OCI-LY1 (cell line): ENCODE results near the gene ARHGAP24.

Source experiments
- H2AFZ ChIP-seq: fragments of 200-600 bp; sonication (generic), shearing (Covaris generic); 2 replicates; pipeline ENCODE4 v1.6.0; 2014; ENCODE audit warnings: antibody characterized with exemption, mild to moderate bottlenecking, low read length
- H3F3A ChIP-seq: fragments of 200-600 bp; sonication (generic), shearing (Covaris generic); 2 replicates; pipeline ENCODE4 v1.6.0; 2014; ENCODE audit warnings: mild to moderate bottlenecking, antibody characterized with exemption, low read length, moderate library complexity; ENCODE audit not compliant: insufficient read depth
- H3K27ac ChIP-seq: fragments of 200-600 bp; sonication (generic); 2 replicates; pipeline ENCODE4 v1.5.1; 2014; ENCODE audit warnings: low read length, mixed run types, mild to moderate bottlenecking, low read depth; ENCODE audit not compliant: poor library complexity, severe bottlenecking
- H3K27me3 ChIP-seq: fragments of 200-600 bp; sonication (generic); 2 replicates; pipeline ENCODE4 v1.6.0; 2014; ENCODE audit warnings: antibody characterized with exemption, mild to moderate bottlenecking, low read length, moderate library complexity; ENCODE audit not compliant: insufficient read depth
- H3K36me3 ChIP-seq: fragments of 200-600 bp; sonication (generic); 2 replicates; pipeline ENCODE4 v1.6.1; 2014; ENCODE audit warnings: mild to moderate bottlenecking, antibody characterized with exemption, low read length, moderate library complexity, mixed read lengths; ENCODE audit not compliant: insufficient read depth
- H3K4me1 ChIP-seq: fragments of 200-600 bp; sonication (generic); 2 replicates; pipeline ENCODE4 v1.5.1; 2014; ENCODE audit warnings: mild to moderate bottlenecking, low read length, moderate library complexity; ENCODE audit not compliant: insufficient read depth, severe bottlenecking
- H3K4me2 ChIP-seq: fragments of 200-600 bp; sonication (generic), shearing (Covaris generic); 2 replicates; pipeline ENCODE4 v1.6.1; 2014; ENCODE audit warnings: low read length
- H3K4me3 ChIP-seq: fragments of 200-600 bp; sonication (generic); 2 replicates; pipeline ENCODE4 v1.5.1; 2014; ENCODE audit warnings: low read length, low read depth, mild to moderate bottlenecking, mixed read lengths; ENCODE audit not compliant: poor library complexity, severe bottlenecking
- H3K79me2 ChIP-seq: fragments of 200-600 bp; shearing (Covaris generic); 2 replicates; pipeline ENCODE4 v1.6.1; 2016; ENCODE audit warnings: mixed run types, low read length, mixed read lengths; ENCODE audit not compliant: insufficient read depth
- H3K9ac ChIP-seq: fragments of 200-600 bp; sonication (generic), shearing (Covaris generic); 2 replicates; pipeline ENCODE4 v1.6.1; 2014; ENCODE audit warnings: mild to moderate bottlenecking, low read length, mixed read lengths
- H3K9me2 ChIP-seq: fragments of 200-600 bp; sonication (generic), shearing (Covaris generic); 2 replicates; pipeline ENCODE4 v1.6.1; 2014; ENCODE audit warnings: low read depth, mild to moderate bottlenecking, low read length, mixed read lengths
- H3K9me3 ChIP-seq: fragments of 200-600 bp; shearing (Covaris generic); 2 replicates; pipeline ENCODE4 v1.6.1; 2014; ENCODE audit warnings: low read length, mixed read lengths
- H4K20me1 ChIP-seq: fragments of 200-600 bp; sonication (generic), shearing (Covaris generic); 2 replicates; pipeline ENCODE4 v1.6.0; 2016; ENCODE audit warnings: mild to moderate bottlenecking, low read length; ENCODE audit not compliant: insufficient read depth
- CTCF ChIP-seq: fragments of 200-600 bp; sonication (generic), shearing (Covaris generic); IDR thresholded peaks from 2 replicates; pipeline ENCODE4 v1.5.1; 2017; ENCODE audit warnings: mild to moderate bottlenecking, antibody characterized with exemption, low read length, moderate library complexity, mixed read lengths
- EZH2 ChIP-seq: fragments of 200-600 bp; sonication (generic), shearing (Covaris generic); IDR thresholded peaks from 2 replicates; pipeline ENCODE4 v1.8.0; 2017; ENCODE audit warnings: borderline replicate concordance, mixed run types, mild to moderate bottlenecking, antibody characterized with exemption, low read length, moderate library complexity, mixed read lengths

The ARHGAP24 gene

GRCh38 chr4:85748654-85749053 is 273.7 kb downstream of the ARHGAP24 start:
- Histone ChIP-seq H3K4me2 (peak overlapping the region; percentile 22; the same call in 1 of the 2 replicates), H4K20me1 (no peaks in the 10 kb centered on the region), H3K9me3 (no peaks in the 10 kb centered on the region), H3F3A (peaks cover 9% of the 10 kb centered on the region; the same call in 1 of the 2 replicates), H3K9ac (peak overlapping the region; percentile 54), H3K4me3 (no peak overlapping the region), H3K9me2 (no peaks in the 10 kb centered on the region), H3K4me1 (peaks cover 82% of the 10 kb centered on the region), H3K27ac (peak overlapping the region; percentile 89), H3K36me3 (peaks cover 22% of the 10 kb centered on the region), H3K79me2 (peaks cover 14% of the 10 kb centered on the region), H3K27me3 (no peaks in the 10 kb centered on the region), H2AFZ (no peak overlapping the region)
- TF ChIP-seq CTCF (no peak), EZH2 (no peak)

- peaks cover 26% of the 10 kb centered on the region for H3K79me2 ChIP-seq
- peak overlapping the region; percentile 49 for H3K27ac ChIP-seq
- no peaks in the 10 kb centered on the region for H3K9me2 ChIP-seq
- no peak overlapping the region for H2AFZ ChIP-seq
- peaks cover 52% of the 10 kb centered on the region for H3K4me1 ChIP-seq
- TF ChIP-seq CTCF (no peak), EZH2 (no peak)
- peaks cover 37% of the 10 kb centered on the region for H3K36me3 ChIP-seq
- no peak overlapping the region for H3K4me2 ChIP-seq
- H3K9me3 ChIP-seq, result no peaks in the 10 kb centered on the region
- H3F3A ChIP-seq, result no peaks in the 10 kb centered on the region
- H4K20me1 ChIP-seq, result no peaks in the 10 kb centered on the region
- no peak overlapping the region for H3K4me3 ChIP-seq
- peak overlapping the region; percentile 11; the same call in 1 of the 2 replicates for H3K9ac ChIP-seq
- H3K27me3 ChIP-seq, result no peaks in the 10 kb centered on the region
Measured at GRCh38 chr4:85751866-85752265, 276.9 kb downstream of the ARHGAP24 start.

GRCh38 chr4:85755285-85755684 is 280.3 kb downstream of the ARHGAP24 start:
- peaks cover 22% of the 10 kb centered on the region for H3K79me2 ChIP-seq
- no peak overlapping the region for H3K27ac ChIP-seq
- no peak overlapping the region for H2AFZ ChIP-seq
- no peaks in the 10 kb centered on the region for H3K9me2 ChIP-seq
- TF ChIP-seq CTCF, result no peak
- TF ChIP-seq EZH2, result no peak
- peaks cover 17% of the 10 kb centered on the region for H3K4me1 ChIP-seq
- H3K36me3 ChIP-seq, result peaks cover 61% of the 10 kb centered on the region
- H3F3A ChIP-seq, result no peaks in the 10 kb centered on the region
- H3K4me2 ChIP-seq, result no peak overlapping the region
- H3K9me3 ChIP-seq, result no peaks in the 10 kb centered on the region
- H4K20me1 ChIP-seq, result no peaks in the 10 kb centered on the region
- no peak overlapping the region for H3K9ac ChIP-seq
- no peak overlapping the region for H3K4me3 ChIP-seq
- no peaks in the 10 kb centered on the region for H3K27me3 ChIP-seq
